ENCODE data around the gene NFIB.

GRCh38 chr9:14223081-14223480 lies 90.9 kb downstream of the NFIB start:
- TF ChIP-seq, protein P1, sequence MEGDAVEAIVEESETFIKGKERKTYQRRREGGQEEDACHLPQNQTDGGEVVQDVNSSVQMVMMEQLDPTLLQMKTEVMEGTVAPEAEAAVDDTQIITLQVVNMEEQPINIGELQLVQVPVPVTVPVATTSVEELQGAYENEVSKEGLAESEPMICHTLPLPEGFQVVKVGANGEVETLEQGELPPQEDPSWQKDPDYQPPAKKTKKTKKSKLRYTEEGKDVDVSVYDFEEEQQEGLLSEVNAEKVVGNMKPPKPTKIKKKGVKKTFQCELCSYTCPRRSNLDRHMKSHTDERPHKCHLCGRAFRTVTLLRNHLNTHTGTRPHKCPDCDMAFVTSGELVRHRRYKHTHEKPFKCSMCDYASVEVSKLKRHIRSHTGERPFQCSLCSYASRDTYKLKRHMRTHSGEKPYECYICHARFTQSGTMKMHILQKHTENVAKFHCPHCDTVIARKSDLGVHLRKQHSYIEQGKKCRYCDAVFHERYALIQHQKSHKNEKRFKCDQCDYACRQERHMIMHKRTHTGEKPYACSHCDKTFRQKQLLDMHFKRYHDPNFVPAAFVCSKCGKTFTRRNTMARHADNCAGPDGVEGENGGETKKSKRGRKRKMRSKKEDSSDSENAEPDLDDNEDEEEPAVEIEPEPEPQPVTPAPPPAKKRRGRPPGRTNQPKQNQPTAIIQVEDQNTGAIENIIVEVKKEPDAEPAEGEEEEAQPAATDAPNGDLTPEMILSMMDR (IDR thresholded peaks at IDR 0.05), result no peak
- TF ChIP-seq POLR2A (IDR thresholded peaks at IDR 0.05), result no peak
